ENCODE results near the gene EP400.

Gene EP400

DNA sequence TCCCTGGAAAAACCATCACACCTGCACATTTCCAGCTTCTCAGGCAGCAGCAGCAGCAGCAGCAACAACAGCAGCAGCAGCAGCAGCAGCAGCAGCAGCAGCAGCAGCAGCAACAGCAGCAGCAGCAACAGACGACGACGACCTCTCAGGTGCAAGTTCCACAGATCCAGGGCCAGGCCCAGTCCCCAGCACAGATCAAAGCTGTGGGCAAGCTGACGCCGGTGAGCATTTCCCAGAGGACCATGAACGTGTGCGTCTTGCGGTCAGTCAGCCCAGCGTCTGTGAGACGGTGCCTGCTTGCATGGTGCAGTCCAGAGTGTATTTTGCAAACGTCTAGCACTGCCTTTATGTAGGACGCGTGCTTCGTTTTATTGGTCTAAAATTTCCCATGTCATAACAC lies 112.7 kb downstream of the EP400 start:
- DNase-seq (ENCODE audit: low read depth) = no peak
- TF ChIP-seq CTCF (IDR thresholded peaks at IDR 0.05; ENCODE audit: control insufficient read depth, extremely low read depth, insufficient read depth) = no peak
- H3K4me3 ChIP-seq (ENCODE audit: low read depth, low read length) = no peak overlapping the region

DNA sequence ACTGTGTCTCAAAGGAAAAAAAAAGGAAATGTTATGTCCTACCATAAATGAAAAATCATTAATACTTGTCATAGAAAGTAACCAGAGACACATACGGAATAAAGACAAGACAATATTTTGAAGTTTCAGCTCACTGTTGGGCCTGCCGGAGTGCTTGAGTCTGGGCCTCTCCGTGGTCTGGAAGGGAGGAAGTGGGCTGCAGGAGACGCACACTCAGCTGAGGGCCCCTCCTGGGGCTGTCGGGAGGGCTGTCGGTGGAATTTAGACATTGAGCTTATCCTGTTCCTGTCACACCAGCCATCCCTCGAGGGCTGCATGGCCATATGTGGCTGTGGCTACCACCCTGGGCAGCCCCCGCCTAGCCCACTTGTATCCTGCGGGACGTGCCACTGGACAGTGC lies 113.7 kb downstream of the EP400 start:
- no peak for TF ChIP-seq CTCF (IDR thresholded peaks at IDR 0.05; ENCODE audit: control insufficient read depth, extremely low read depth, insufficient read depth)
- no peak overlapping the region for H3K4me3 ChIP-seq (ENCODE audit: low read depth, low read length)
- no peak for DNase-seq (ENCODE audit: low read depth)

GRCh38 chr12:132064631-132065030 lies 114.9 kb downstream of the EP400 start:
- TF ChIP-seq CTCF (IDR thresholded peaks at IDR 0.05; ENCODE audit: control insufficient read depth, extremely low read depth, insufficient read depth) = no peak
- no peak overlapping the region for H3K4me3 ChIP-seq (ENCODE audit: low read depth, low read length)
- no peak for DNase-seq (ENCODE audit: low read depth)

- no peak overlapping the region for H3K4me3 ChIP-seq (ENCODE audit: low read depth, low read length)
- no peak for TF ChIP-seq CTCF (IDR thresholded peaks at IDR 0.05; ENCODE audit: control insufficient read depth, extremely low read depth, insufficient read depth)
- DNase-seq (ENCODE audit: low read depth) = no peak
Observed at GRCh38 chr12:132065203-132065602, 115.5 kb downstream of the EP400 start.

DNA sequence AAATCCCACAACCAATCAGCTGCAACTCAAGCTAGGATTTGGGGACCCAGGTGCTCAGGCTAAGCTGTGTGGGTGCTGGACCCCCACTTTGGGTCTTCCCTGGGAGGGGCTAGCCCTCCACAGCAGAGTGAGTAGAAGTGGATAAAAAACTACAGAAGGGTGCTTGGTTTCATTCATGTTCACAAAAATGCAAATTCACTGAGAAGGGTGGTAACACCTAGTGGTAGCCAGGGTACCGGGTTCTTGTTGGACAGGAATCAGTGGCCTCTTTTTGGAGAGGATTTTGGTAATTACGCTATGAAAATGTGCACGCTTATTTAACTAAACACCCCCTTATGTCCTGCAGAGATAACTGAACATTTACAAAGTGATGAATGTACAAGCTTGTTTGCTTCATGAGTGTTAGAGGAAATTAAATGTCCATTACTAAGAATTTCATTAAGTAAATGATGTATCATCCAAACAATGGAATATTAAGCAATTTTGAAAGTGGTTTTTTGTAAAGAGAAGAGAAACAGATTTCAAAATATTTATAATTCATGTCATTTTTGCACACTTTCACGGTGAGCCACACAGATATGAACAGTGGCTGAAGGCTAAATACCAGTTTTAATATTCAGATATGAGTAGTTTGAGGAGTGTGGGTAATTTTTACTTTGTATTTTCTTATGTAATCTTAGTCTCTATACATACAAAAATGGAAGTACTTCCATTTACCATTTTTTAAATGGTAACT lies 116.0 kb downstream of the EP400 start:
- TF ChIP-seq CTCF (IDR thresholded peaks at IDR 0.05; ENCODE audit: control insufficient read depth, extremely low read depth, insufficient read depth) = no peak
- H3K4me3 ChIP-seq (ENCODE audit: low read depth, low read length) = no peak overlapping the region
- DNase-seq (ENCODE audit: low read depth) = no peak

GRCh38 chr12:132066345-132066685 lies 116.6 kb downstream of the EP400 start:
- no peak for TF ChIP-seq CTCF (IDR thresholded peaks at IDR 0.05; ENCODE audit: control insufficient read depth, extremely low read depth, insufficient read depth)
- DNase-seq (ENCODE audit: low read depth) = no peak
- H3K4me3 ChIP-seq (ENCODE audit: low read depth, low read length) = no peak overlapping the region

GRCh38 chr12:132066749-132067148 lies 117.0 kb downstream of the EP400 start:
- TF ChIP-seq CTCF (IDR thresholded peaks at IDR 0.05; ENCODE audit: control insufficient read depth, extremely low read depth, insufficient read depth) = no peak
- DNase-seq (ENCODE audit: low read depth) = no peak
- no peak overlapping the region for H3K4me3 ChIP-seq (ENCODE audit: low read depth, low read length)

All from LNCaP clone FGC (cell line).